ENCODE results near the gene FAM180A.
"Not testable (repeated sequence)": the region's sequence is repeated elsewhere in the genome, so short reads cannot be mapped to it uniquely, and the experiment has no call there.

FAM180A gene

DNA sequence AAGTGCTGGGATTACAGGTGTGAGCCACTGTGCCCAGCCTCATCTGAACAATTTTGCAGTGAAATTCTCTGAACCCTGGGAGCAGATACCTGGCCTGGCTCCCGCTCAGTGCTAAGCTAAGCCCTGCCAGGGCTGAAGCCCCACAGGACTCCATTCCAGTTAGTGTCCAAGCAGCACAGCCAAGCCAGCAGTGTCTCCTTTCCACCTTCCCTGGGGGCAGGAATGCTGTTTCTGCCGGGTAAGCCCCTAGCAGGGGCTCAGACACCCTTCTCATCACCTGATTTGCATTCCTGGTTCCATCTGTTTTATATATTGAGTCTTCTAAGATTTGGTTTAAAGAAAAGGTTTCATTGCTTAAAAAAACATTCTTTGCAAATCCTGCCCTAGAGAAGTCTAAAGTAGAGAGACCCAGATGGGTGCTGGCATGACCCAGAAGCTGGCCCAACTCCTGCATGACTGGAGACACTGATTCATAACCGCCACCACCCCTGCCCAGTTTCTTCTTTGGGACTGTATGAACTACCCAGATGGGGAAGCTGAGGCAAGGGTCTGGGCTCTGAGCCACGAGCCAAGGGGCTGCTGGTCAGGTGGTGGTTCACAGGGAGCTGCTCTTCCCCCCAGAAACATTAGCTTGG, 34.7 kb downstream of the FAM180A start:
- no peak for DNase-seq (ENCODE audit: low spot score)

GRCh38 chr7:135712796-135713195, 35.8 kb downstream of the FAM180A start:
- DNase-seq (ENCODE audit: low spot score) = no peak

DNA sequence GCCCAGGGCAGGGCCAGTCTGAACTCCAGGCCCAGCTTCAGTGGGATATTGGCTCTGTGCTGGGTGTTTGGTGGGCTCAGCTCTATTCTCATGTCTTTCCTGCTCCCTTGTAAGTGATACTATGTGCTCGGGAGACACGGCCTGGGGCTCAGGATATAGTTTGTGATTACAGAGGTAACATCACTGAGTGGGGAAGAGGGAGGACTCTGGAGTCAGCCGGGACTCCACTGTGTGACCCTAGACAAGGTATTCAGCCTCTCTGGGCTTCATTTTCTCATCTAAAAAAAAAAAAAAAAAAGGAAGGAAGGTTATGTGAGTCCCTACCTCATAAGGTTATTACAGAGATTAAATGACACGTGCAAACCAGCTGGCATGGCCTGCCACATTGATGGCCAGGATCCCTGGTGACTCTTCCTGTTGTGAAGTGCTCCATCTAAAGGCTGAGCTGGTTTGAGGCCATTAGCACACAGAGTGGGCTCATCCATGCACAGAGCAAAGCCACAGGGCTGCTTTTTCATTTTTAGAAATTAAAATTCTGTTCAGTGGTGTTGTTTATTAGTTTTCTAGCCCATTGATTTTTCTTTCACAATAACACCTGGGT, 36.3 kb downstream of the FAM180A start:
- no peak for DNase-seq (ENCODE audit: low spot score)

DNA sequence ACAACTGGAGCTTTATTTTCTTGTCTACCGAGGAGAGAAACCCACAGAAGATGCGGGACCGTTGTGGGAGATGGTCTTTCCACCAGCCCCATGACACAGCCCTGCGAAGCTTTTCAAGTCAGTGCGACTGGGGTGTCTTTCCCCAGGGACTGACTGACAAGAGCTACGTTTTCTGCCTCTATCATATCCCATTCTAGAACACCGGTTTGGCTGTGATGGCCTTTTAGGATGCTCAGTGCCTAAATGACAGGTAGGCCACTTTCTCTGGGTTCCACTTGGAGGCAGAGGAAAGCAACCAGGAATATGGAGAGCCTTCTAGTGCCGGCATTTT, 37.5 kb downstream of the FAM180A start:
- DNase-seq (ENCODE audit: low spot score) = no peak

GRCh38 chr7:135710417-135711138, 38.0 kb downstream of the FAM180A start:
- DNase-seq (ENCODE audit: low spot score) = no peak

DNA sequence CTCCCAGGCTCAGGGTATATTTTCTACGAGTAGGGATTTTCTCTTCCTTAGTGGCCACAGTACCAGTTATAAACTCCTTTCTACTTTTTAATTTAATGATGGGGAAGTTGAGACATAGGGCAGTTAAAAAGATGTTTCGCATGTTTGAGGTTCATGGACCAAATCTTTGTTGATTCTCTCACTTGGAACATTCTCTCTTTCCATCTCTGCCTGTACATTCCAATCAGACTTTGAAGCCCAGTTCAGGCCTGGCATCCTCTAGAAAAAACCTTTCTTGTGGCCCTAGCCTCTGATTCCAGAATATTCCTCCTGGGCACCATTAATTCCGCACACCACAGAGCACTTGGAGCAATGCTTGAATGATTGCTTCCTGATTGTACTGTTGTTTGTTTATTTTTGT, 39.1 kb downstream of the FAM180A start:
- no peak for DNase-seq (ENCODE audit: low spot score)

- no peak for DNase-seq (ENCODE audit: low spot score)
Measured at GRCh38 chr7:135708041-135708440, 40.6 kb downstream of the FAM180A start.

DNA sequence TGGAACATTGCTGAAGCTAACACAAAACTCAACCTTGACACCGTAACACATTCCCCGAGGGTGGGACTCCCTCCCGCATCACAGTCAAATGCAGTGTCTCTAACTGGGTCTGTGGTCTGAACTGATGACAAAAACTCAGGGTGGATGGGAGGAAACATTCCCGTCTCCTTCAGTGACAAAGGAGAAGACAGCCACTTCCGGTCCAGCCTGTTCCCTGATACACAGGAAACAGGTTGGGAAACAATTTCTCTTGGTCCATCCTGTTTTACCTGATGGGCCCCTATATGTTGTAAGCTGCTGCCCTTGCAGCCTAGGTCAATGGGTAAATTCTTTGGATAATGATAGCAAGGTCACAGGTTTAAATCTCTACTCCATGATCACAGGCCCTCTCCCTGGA, 41.0 kb downstream of the FAM180A start:
- no peak for DNase-seq (ENCODE audit: low spot score)

DNA sequence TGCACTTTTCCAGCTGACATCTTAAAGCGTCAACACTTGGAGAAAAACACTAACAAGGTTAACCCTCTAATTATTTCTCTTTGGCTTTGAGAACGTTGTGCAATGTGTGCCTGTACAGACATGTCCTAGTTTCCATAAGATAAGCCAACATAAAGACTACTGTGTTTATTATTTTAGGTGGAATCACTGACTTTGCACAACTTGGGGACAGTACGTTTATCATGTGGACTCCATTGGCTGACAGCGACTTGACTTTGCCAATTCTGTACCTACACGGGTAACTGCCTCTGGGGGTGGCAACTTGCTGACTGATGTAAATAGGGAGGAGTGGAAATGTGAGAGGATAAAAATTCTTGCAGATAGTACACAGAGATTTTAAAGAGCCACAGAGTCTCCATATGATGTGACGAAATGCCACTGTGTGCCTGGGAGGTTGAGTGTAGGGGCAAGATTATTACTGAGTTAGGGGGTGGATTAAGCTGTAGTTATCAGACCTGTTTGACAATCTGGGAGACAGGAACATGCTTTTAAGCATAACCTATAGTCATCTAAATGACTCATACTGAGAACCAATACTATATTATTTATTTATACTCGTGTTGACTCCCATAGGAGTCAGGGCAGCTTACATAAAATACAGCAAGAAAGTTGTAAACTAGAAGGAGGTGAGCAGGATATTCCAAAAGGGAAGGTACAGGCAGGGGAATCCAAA, 41.6 kb downstream of the FAM180A start:
- no peak for DNase-seq (ENCODE audit: low spot score)

DNA sequence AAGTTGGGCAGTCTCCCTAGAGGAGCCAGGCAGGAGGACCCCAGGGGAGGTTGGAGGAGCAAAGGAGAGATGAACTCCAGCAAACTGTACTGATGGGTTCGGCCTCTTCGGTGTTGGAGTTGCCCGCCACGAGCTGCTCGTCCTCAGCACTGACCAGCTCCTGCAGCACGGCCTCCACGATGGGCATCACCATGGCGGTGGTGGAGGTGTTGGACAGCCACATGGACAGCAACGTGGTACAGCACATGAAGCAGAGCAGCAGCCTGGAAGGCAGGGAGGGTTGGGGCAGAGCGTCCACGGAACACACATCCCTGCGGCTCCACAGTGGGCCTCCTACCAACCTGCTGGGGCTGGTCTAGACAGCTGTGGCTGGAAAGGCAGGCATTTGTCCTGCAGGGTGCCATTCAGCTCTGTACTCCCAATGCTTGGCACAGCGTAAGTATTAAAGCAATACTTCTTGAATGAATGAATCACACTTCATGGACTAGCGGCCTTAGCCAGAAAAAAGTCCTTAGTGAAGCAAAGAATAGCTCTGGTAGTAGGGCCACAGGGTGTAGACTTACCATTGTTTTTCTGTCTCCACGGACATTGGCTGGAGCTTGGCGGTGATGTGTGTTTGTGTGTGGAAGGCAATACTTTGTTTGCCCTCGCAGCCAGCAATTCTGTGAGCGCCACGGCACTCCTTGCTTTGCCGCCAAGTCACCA, 42.4 kb downstream of the FAM180A start:
- no peak for DNase-seq (ENCODE audit: low spot score)

- no peak for DNase-seq (ENCODE audit: low spot score)
Measured at GRCh38 chr7:135704698-135705097, 43.9 kb downstream of the FAM180A start.

- no peak for DNase-seq (ENCODE audit: low spot score)
Measured at GRCh38 chr7:135704074-135704473, 44.5 kb downstream of the FAM180A start.

- no peak for DNase-seq (ENCODE audit: low spot score)
Measured at GRCh38 chr7:135697276-135698049, 51.1 kb downstream of the FAM180A start.

DNA sequence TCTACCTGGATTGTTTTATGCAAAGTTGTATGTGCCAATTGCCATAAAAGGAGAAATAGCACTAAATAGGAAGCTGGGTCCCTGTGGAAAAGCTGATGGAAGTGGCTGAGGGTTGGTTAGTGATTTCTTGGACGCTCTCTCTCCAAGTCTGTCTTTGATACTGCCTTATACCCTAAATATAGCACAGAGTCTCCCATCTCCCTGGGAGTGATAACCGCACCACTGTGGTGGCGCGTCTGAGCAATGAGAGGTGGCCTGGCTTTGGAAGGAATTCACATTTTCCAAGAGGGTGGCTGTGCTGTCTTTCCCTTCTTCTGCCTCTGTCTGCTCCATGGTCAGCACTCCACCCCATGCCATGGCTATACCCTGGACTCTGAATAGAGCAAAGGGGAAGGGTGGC, 55.1 kb downstream of the FAM180A start:
- DNase-seq (ENCODE audit: low spot score) = no peak

DNA sequence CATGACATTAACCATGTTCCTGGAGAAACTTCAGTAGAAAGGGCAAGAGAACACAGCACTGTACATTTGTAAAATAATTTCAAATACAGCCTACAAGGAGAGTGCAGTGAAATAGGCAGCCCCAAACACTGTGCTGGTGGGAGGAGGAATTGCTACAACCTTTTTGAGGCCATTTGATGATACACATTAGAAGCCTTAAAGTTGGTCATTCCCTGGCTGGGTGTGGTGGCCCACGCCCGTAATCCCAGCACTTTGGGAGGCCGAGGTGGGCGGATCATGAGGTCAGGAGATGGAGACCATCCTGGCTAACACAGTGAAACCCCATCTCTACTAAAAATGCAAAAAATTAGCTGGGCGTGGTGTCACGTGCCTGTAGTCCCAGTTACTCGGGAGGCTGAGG, 56.0 kb downstream of the FAM180A start:
- DNase-seq (ENCODE audit: low spot score) = not testable (repeated sequence)

DNA sequence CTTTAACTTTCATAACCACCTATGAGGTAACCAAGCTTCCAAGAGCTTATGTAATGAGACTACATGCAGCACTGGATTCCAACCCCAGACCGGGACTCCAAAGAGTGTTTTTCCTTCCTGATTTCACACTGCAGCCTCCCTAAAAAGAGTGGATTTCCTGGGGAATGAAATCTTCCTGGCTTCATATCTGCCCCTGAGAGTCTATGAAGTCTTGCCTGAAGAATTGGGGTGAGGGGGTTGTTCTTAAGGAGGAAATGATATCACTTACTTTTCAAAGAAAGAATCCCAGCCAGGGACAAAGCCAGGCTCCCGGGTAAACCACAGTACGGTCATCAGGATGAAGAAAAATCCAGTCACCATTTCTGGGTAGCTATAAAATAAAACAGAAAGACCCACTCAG, 56.6 kb downstream of the FAM180A start:
- DNase-seq (ENCODE audit: low spot score) = no peak

GRCh38 chr7:135690566-135690965, 58.0 kb downstream of the FAM180A start:
- no peak for DNase-seq (ENCODE audit: low spot score)

DNA sequence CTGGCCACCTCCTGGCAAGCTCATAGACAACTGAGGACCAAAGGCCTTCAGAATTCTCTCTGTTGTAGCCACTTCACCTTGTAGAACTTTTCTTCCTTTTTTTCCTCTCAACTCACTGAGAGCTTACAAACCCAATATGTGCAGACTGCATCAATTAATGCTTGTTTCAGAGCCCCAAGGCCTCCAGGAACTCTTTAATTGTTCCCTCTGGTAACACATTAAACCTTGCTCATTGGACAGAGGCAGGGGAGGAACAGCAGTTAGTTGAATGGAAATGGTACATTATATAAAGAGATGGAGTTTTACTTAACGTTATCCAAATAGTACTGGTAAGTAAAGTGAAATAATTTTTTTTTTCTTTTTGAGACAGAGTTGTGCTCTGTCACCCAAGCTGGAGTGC, 61.1 kb downstream of the FAM180A start:
- no peak for DNase-seq (ENCODE audit: low spot score)

DNA sequence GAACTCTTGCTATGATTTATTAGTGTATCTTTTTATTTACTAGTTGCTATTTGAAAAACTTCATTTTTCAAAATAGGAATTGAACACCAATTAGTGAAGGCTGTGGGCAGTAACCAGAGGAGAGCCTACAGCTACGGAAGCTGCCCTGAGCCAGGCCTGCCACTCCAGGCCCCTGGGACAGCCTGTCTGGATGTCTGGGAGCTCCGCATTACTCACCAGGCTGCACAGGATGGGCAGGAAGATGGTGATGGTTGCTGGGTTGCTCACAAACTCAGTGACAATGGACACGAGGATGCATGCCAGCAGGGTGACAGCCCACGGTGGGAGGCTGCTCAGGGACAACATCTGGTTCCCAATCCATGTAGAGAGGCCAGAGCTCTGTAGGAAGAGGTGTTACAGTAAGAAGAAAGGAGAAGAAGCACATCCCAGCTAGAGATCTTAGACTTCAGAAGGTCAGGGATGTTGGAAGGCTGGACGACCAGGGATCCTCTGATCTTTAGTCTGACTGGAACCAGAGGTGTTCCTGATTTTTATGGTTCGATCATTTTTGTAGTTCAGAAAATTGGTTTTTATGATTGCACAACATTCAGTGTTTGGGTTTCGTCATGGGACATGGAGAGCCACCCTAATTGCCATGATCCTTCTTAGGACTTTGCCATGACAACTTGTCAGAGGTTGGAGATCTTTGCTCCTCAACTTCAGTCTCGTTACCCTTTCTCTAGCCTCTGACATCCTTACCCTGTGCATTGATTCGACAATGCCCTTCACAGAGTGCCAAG, 63.1 kb downstream of the FAM180A start:
- DNase-seq (ENCODE audit: low spot score) = no peak

DNA sequence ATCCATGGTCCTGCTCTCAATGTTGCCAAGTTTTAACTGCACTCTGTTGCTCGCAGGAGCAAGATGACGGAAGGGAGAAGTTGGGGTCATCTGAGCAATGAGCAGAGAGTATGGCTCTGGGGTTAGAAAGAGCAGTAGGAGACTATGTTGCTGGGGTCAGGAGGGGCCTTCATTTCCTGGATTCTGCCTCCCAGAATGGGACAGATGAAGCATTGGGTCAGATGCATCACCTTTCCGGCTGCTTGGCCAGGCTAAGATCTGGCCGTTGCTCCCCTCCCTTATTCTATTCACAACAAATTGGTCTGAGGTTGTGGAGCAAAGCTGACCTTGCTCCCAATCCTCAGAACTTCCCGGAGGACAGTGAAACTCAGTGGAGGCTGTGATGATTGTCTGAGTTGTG, 63.9 kb downstream of the FAM180A start:
- DNase-seq (ENCODE audit: low spot score) = no peak

DNA sequence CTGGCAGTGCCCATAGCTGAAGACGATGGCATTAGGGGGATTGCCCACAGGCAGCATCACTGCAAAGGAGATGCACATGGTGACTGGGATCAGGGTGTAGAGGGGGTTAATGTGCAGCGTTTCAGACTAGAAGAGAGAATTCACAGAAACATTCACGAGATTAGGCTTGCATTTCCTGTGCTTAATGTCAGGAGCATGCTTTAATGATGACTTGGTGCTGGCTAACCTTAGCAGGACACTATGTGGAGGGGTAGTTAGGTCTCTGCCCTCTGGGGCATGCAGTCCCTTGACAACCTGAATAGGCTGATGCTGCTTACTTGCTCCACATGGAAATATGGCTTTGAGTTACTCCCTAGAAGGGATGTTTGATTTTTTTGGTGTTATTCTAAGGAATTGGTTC, 64.5 kb downstream of the FAM180A start:
- no peak for DNase-seq (ENCODE audit: low spot score)

Data from pons (tissue), 1 donor.